Neural progenitor cell (in vitro differentiated cells): ENCODE data around the gene TMEM183A. TPM values are rescaled to one million over a fixed set of nuclear protein-coding genes. Genes with fewer than 3 reads are reported as not detected.

Experiments
- DNase-seq: peaks from one replicate; pipeline ENCODE4 v3.0.0-alpha.2; 2016; ENCODE audit warnings: low spot score
- H2AFZ ChIP-seq: fragments of 200-600 bp; sonication (generic); replicated peaks from 2 replicates; pipeline ENCODE4 v1.6.1; 2016; ENCODE audit warnings: antibody characterized with exemption
- H3F3A ChIP-seq: fragments of 200-600 bp; sonication (generic); 2 replicates; pipeline ENCODE4 v1.6.1; 2016; ENCODE audit warnings: antibody characterized with exemption, low read depth
- H3K27ac ChIP-seq: fragments of 200-600 bp; sonication (generic); 2 replicates; pipeline ENCODE4 v1.5.1; 2016; ENCODE audit warnings: mild to moderate bottlenecking
- H3K27me3 ChIP-seq: fragments of 200-600 bp; sonication (generic); 2 replicates; pipeline ENCODE4 v1.6.1; 2016; ENCODE audit warnings: mild to moderate bottlenecking, moderate library complexity
- H3K36me3 ChIP-seq: fragments of 200-600 bp; sonication (generic); 2 replicates; pipeline ENCODE4 v1.5.1; 2016
- H3K4me1 ChIP-seq: fragments of 200-600 bp; sonication (generic); 2 replicates; pipeline ENCODE4 v1.6.1; 2016; ENCODE audit warnings: mixed run types
- H3K4me2 ChIP-seq: fragments of 200-600 bp; sonication (generic); 2 replicates; pipeline ENCODE4 v1.6.1; 2016
- H3K4me3 ChIP-seq: fragments of 200-600 bp; sonication (generic); 2 replicates; pipeline ENCODE4 v1.5.1; 2016
- H3K79me2 ChIP-seq: fragments of 200-600 bp; sonication (generic); 2 replicates; pipeline ENCODE4 v1.6.1; 2016; ENCODE audit warnings: low read depth
- H3K9ac ChIP-seq: fragments of 200-600 bp; sonication (generic); 2 replicates; pipeline ENCODE4 v1.6.1; 2016
- H3K9me3 ChIP-seq: fragments of 200-600 bp; sonication (generic); 2 replicates; pipeline ENCODE4 v1.5.1; 2016; ENCODE audit warnings: low read depth
- H4K20me1 ChIP-seq: fragments of 200-600 bp; sonication (generic); 2 replicates; pipeline ENCODE4 v1.6.1; 2016; ENCODE audit warnings: low read depth
- H3K27ac Mint-ChIP-seq: 3 replicates; pipeline ENCODE4 v1.8.0; 2021; ENCODE audit warnings: mixed read lengths
- H3K27me3 Mint-ChIP-seq: 2 replicates; pipeline ENCODE4 v1.8.0; 2022; ENCODE audit warnings: low read depth, mild to moderate bottlenecking, inconsistent platforms, moderate library complexity, mixed read lengths; ENCODE audit not compliant: insufficient read depth
- H3K36me3 Mint-ChIP-seq: 3 replicates; pipeline ENCODE4 v1.8.0; 2021; ENCODE audit warnings: mixed read lengths
- H3K4me1 Mint-ChIP-seq: 3 replicates; pipeline ENCODE4 v1.8.0; 2021; ENCODE audit warnings: mixed read lengths
- H3K4me3 Mint-ChIP-seq: 3 replicates; pipeline ENCODE4 v1.8.0; 2021; ENCODE audit warnings: mild to moderate bottlenecking, moderate library complexity, mixed read lengths
- H3K9me3 Mint-ChIP-seq: 3 replicates; pipeline ENCODE4 v1.8.0; 2020; ENCODE audit warnings: mixed read lengths
- EZH2 ChIP-seq: fragments of 200-600 bp; sonication (generic); IDR thresholded peaks from 2 replicates; pipeline ENCODE4 v1.6.1; 2017; ENCODE audit warnings: antibody characterized with exemption, mild to moderate bottlenecking, moderate library complexity
- EZH2phosphoT487 ChIP-seq: fragments of 200-600 bp; sonication (generic); IDR thresholded peaks from 2 replicates; pipeline ENCODE4 v1.6.1; 2017; ENCODE audit warnings: antibody characterized with exemption
- total RNA-seq: library from RNA; depleted of rRNA; stranded (reverse); fragments of >200 nt; gene quantifications from 2 replicates; pipeline ENCODE4 v1.2.3, GENCODE V29; 2015; ENCODE audit warnings: low replicate concordance
- TF ChIP-seq, protein P1 (sequence below): fragments of 200-600 bp; sonication (generic); IDR thresholded peaks from 2 replicates; pipeline ENCODE4 v1.5.1; 2017; ENCODE audit warnings: antibody characterized with exemption, mild to moderate bottlenecking

TMEM183A gene
- total RNA-seq, 1 donor from 2014 or later: 92.4 TPM

DNA sequence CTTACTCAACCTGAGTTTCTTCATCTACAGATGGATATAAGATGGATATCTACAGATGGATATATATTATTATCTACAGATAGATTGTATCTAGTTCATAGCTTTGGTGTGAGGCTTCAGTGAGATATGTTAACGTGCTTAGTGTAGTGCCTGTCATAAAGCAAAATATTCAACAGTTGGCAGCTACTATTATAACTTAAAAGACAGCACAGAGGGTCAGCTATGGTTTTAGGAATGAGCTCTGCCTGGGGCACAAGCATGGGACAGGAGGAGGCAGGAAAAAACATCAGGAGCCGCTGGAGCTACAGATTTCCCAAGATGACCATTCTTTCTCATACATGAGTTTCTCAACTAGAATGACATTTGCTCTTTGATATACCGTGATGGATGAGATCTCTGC is 38.8 kb upstream of the TMEM183A start:
- Histone ChIP-seq H4K20me1 (no peaks in the 10 kb centered on the region), H3K79me2 (no peaks in the 10 kb centered on the region), H3K36me3 (no peaks in the 10 kb centered on the region), H3F3A (peaks cover 18% of the 10 kb centered on the region), H3K9ac (no peak overlapping the region), H3K4me1 (peaks cover 9% of the 10 kb centered on the region), H3K4me2 (peak overlapping the region; percentile 91), H2AFZ (no peak overlapping the region), H3K27ac (no peak overlapping the region), H3K9me3 (no peaks in the 10 kb centered on the region), H3K27me3 (peaks cover 12% of the 10 kb centered on the region), H3K4me3 (peak overlapping the region; percentile 63)
- no peak for DNase-seq
- Mint-ChIP-seq H3K27me3 (peaks cover 18% of the 10 kb centered on the region), H3K27ac (no peak overlapping the region), H3K36me3 (peaks cover 2% of the 10 kb centered on the region), H3K4me3 (peak overlapping the region; percentile 92), H3K9me3 (no peaks in the 10 kb centered on the region), H3K4me1 (peaks cover 23% of the 10 kb centered on the region)
- TF ChIP-seq EZH2 (no peak), EZH2phosphoT487 (no peak)
- TF ChIP-seq, protein P1, sequence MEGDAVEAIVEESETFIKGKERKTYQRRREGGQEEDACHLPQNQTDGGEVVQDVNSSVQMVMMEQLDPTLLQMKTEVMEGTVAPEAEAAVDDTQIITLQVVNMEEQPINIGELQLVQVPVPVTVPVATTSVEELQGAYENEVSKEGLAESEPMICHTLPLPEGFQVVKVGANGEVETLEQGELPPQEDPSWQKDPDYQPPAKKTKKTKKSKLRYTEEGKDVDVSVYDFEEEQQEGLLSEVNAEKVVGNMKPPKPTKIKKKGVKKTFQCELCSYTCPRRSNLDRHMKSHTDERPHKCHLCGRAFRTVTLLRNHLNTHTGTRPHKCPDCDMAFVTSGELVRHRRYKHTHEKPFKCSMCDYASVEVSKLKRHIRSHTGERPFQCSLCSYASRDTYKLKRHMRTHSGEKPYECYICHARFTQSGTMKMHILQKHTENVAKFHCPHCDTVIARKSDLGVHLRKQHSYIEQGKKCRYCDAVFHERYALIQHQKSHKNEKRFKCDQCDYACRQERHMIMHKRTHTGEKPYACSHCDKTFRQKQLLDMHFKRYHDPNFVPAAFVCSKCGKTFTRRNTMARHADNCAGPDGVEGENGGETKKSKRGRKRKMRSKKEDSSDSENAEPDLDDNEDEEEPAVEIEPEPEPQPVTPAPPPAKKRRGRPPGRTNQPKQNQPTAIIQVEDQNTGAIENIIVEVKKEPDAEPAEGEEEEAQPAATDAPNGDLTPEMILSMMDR: no peak

DNA sequence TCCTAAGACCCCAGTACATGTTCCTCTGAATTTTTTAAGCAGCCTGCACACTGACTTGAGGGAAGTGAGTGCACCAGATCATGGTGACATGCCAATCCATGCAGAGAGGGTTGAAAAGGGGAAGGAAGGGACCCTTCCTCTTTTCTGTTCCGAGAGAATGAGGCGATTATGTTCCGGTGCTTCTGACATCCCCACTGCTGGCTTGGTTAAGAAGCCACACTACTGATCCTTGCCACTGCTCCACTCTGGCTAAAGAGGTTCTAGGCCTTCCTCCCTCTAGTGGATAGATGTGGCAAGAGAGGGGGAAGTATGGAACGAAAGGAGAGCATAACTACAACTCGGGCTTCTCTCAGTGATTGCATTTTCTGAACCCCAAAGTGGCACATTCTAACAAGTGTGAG is 38.3 kb upstream of the TMEM183A start:
- H3K27ac ChIP-seq: no peak overlapping the region
- H3K79me2 ChIP-seq: no peaks in the 10 kb centered on the region
- H3K4me1 ChIP-seq: peaks cover 9% of the 10 kb centered on the region
- H3K4me2 ChIP-seq: no peak overlapping the region
- DNase-seq: peak; percentile 77
- peak overlapping the region; percentile 73 for H2AFZ ChIP-seq
- no peaks in the 10 kb centered on the region for H3K36me3 ChIP-seq
- H4K20me1 ChIP-seq: no peaks in the 10 kb centered on the region
- TF ChIP-seq, protein P1: peak; percentile 67
- TF ChIP-seq EZH2: no peak
- H3K9me3 ChIP-seq: no peaks in the 10 kb centered on the region
- Mint-ChIP-seq H3K4me3 (peak overlapping the region; percentile 92), H3K4me1 (peaks cover 23% of the 10 kb centered on the region), H3K27me3 (peaks cover 18% of the 10 kb centered on the region), H3K27ac (no peak overlapping the region), H3K36me3 (peaks cover 2% of the 10 kb centered on the region), H3K9me3 (no peaks in the 10 kb centered on the region)
- H3F3A ChIP-seq: peaks cover 18% of the 10 kb centered on the region
- H3K4me3 ChIP-seq: no peak overlapping the region
- H3K27me3 ChIP-seq: peaks cover 13% of the 10 kb centered on the region
- H3K9ac ChIP-seq: no peak overlapping the region

GRCh38 chr1:202972046-202972445 is 35.1 kb upstream of the TMEM183A start:
- no peaks in the 10 kb centered on the region for H3K9me3 ChIP-seq
- Mint-ChIP-seq H3K4me3 (no peak overlapping the region), H3K36me3 (no peaks in the 10 kb centered on the region), H3K27me3 (peaks cover 23% of the 10 kb centered on the region), H3K4me1 (peaks cover 21% of the 10 kb centered on the region), H3K9me3 (no peaks in the 10 kb centered on the region), H3K27ac (no peak overlapping the region)
- H3K4me1 ChIP-seq: peaks cover 9% of the 10 kb centered on the region
- H3K36me3 ChIP-seq: no peaks in the 10 kb centered on the region
- no peak for DNase-seq
- H3K79me2 ChIP-seq: no peaks in the 10 kb centered on the region
- H4K20me1 ChIP-seq: no peaks in the 10 kb centered on the region
- no peak overlapping the region for H3K9ac ChIP-seq
- H3K4me2 ChIP-seq: no peak overlapping the region
- H3K27me3 ChIP-seq: peaks cover 23% of the 10 kb centered on the region
- peaks cover 18% of the 10 kb centered on the region for H3F3A ChIP-seq
- no peak overlapping the region for H3K4me3 ChIP-seq
- no peak overlapping the region for H2AFZ ChIP-seq
- TF ChIP-seq, protein P1: no peak
- TF ChIP-seq EZH2phosphoT487 (no peak), EZH2 (no peak)
- H3K27ac ChIP-seq: no peak overlapping the region
